GM12801 (cell line): ENCODE data around the gene NR1D2.

Experiments used
- TF ChIP-seq, protein P1 (sequence below): IDR thresholded peaks from one replicate; pipeline ENCODE4 v1.5.1; 2011; ENCODE audit warnings: control low read depth; ENCODE audit not compliant: insufficient read length; ENCODE audit errors: extremely low read depth

Gene NR1D2

DNA sequence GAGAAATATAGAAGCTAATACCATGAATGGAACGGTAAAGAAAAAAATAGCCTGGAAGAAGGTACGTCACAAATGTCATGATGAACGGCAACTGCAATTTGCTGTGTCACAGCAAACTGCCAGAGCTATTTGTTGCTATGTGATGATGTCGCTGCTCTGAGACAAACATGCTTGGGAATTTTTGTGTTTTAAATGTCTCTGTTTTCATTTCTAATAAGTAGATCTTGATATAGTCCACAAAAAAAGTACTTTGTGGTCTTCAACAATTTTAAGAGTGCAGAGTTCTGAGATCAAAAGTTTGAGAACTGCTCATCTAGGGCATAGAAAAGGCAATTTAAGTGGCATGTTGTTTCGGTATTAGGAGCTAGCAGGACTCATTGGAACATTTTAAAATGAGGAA, 4.3 kb upstream of the NR1D2 start:
- TF ChIP-seq, protein P1, sequence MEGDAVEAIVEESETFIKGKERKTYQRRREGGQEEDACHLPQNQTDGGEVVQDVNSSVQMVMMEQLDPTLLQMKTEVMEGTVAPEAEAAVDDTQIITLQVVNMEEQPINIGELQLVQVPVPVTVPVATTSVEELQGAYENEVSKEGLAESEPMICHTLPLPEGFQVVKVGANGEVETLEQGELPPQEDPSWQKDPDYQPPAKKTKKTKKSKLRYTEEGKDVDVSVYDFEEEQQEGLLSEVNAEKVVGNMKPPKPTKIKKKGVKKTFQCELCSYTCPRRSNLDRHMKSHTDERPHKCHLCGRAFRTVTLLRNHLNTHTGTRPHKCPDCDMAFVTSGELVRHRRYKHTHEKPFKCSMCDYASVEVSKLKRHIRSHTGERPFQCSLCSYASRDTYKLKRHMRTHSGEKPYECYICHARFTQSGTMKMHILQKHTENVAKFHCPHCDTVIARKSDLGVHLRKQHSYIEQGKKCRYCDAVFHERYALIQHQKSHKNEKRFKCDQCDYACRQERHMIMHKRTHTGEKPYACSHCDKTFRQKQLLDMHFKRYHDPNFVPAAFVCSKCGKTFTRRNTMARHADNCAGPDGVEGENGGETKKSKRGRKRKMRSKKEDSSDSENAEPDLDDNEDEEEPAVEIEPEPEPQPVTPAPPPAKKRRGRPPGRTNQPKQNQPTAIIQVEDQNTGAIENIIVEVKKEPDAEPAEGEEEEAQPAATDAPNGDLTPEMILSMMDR, result no peak

DNA sequence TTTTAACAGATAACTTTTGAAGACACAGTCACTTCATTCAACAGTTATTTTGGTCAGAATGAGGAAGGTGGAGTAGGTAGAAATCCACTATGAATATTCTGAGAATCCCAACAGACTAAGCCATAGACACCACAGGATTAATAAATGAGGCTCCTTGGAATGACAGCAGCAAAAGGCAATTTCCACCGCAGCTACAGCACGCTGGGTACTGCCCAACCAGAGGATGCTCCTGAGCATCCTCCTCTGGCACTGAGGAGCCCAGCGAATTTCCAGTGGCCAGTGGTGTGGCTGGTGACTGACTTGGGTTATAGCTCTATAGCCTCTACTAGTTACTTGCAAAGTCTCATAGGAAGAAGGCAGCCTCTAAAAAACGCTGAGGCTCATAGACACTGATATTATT, 3.6 kb upstream of the NR1D2 start:
- TF ChIP-seq, protein P1, result no peak

DNA sequence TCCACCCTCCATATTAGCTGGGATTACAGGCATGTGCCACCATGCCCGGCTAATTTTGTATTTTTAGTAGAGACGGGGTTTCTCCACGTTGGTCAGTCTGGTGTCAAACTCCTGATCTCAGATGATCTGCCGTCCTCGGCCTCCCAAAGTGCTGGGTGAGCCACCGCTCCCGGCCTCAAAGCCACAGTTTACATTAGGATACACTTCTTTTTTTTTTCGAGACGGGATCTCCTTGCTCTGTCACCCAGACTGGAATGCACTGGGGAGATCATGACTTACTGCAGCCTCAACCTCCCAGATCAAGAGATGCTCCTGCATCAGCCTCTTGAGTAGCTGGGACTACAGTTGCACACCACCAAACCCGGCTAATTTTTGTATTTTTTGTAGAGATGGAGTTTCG, 2.5 kb upstream of the NR1D2 start:
- TF ChIP-seq, protein P1, result no peak

DNA sequence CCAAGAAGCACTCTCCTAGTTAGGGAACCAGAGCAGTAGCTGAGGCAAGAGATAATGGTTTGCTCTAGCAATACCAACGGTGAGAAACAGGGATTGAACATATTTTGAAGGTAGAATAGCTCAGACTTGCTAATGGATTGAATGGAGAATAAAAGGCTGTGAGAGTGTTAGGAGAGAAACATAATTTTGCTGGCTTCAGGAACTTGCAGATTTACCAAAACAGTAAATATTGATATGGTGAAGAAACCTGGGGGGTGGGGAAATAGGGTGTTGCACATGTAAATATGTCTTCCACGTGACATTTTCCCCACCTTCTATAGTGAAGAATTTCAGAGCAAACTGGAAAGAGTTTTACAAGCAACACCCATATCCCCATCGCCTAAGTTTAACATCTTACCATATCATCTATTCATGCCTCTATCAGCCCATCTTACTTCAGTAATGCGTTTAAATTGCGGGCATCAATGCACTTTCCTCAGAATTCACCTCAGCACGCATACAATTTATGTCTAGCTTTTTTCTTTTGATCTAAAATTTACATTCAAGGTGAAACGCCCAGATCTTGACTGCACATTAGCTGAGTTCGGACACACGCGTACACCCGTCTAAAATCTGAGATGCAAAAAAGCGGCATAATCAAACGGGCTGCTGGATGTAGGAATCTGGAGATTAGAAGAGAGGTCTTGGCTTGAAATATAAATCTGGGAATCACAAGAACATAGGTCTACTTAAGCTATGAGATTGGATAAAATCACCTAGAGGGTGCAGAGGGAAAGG, 891 bp upstream of the NR1D2 start:
- TF ChIP-seq, protein P1, result no peak

DNA sequence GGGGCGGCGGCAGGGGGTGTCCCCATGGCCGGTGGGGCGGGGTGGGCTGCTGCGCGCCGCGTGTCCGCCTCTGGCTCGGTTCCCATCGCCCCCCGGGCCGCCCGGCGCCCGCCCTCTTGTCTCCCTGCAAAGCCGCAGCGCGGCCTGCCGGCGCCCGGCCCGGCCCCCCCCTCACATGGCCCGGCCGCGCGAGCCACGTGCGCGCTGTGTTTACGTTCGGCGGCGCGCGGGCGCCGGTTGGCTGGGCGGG, 502 bp downstream of the NR1D2 start:
- TF ChIP-seq, protein P1, result no peak

DNA sequence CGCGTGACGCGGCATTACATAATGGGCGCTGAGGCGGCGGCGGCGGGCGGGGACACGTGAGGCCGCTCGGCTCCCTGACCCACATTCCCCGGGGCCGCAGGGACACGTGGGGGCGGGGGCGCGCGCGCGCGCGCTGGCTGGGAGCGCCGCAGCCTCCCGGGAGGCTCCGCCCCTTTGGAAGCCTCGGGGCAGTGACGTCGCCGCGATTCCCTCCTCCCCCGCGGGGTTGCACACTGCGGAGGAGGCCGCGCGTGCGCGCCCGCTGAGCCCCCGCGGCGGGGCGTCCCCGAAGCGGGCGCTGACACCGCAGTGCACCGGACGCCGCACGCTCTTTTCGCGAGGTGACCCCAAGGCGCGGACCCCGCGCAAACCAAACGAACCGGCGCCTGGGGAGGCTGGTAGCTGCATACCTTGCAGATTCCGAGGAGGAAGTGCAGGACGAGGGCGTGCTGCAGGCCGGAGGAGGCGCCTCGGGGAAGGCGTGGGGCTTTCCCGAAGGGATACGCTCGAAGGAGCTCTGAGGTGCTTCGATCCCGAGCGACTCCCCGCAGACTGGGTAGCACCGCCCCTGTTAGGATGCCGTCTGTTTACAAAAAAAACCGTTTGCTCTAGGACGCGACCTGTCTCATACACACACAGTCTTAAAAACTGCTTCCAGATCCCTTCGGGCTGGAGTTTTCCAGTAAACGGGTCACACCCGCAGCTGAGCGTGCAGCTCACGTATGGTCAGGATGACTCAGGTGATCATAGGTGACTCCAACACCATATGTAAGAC, 1.0 kb downstream of the NR1D2 start:
- TF ChIP-seq, protein P1, result no peak

DNA sequence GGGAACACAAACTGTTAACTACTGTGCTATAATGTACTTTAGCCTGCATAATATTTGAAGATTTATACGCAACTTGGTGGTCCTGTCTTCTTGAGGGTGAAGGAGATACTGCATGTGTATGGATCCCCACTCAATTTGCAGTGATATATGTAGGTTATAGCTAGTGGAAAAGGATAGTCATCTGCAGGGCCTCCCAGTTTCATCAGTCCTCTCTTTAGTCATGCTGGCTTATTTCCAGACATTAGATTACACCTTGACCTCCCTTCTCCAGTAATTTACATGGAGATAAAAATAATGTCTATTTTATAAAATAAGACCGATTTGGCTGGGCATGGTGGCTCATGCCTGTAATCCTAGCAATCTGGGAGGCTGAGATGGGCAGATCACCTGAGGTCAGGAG, 3.7 kb downstream of the NR1D2 start:
- TF ChIP-seq, protein P1, result no peak
